ENCODE data around the gene THEMIS2. TPM values are rescaled to one million over a fixed set of nuclear protein-coding genes. Genes with fewer than 3 reads are reported as not detected.

THEMIS2 gene
- total and polyA plus RNA-seq, 2 of the 8 experiments (the other 6 are each of a cell fraction or from before 2014, with no cell fraction given) = 12.4 to 28.0 TPM

GRCh38 chr1:27931759-27932158, 59.4 kb downstream of the THEMIS2 start:
- H3K56ac ChIP-seq (replicated peaks; ENCODE audit: insufficient read length, low read depth, low read length) = no peak overlapping the region
- H3K4me3 ChIP-seq (ENCODE audit: extremely low read depth in 1 of 4, insufficient read depth in 2 of 4, low read depth in 3 of 4, low read length in 4 of 4) = no peak overlapping the region
- H2BK15ac ChIP-seq (ENCODE audit: low read length) = peak overlapping the region; percentile 95
- no peak overlapping the region for H3K14ac ChIP-seq (ENCODE audit: insufficient read length)
- no peak overlapping the region for H3K23ac ChIP-seq (ENCODE audit: insufficient read length)
- no peak overlapping the region for H4K91ac ChIP-seq (replicated peaks; ENCODE audit: insufficient read length, low read length)
- no peak overlapping the region for H3K27ac ChIP-seq (ENCODE audit: low read depth, low read length)
- H3K79me1 ChIP-seq (ENCODE audit: low read depth, low read length) = peaks cover 5% of the 10 kb centered on the region; the same call in 1 of the 2 replicates
- H2BK5ac ChIP-seq (ENCODE audit: low read depth, low read length) = no peak overlapping the region
- no peak overlapping the region for H2AK5ac ChIP-seq (ENCODE audit: low read depth, low read length)
- H4K8ac ChIP-seq (ENCODE audit: extremely low read depth, insufficient read depth, low read length) = no peak overlapping the region
- peaks cover 11% of the 10 kb centered on the region for H3K23me2 ChIP-seq (ENCODE audit: low read depth, low read length)
- H2AFZ ChIP-seq (ENCODE audit: low read length) = no peak overlapping the region
- H3K18ac ChIP-seq (ENCODE audit: extremely low read depth, low read length) = no peak overlapping the region; the same call in 1 of the 2 replicates
- H3K9ac ChIP-seq (replicated peaks in 1 of 4; ENCODE audit: extremely low read depth in 1 of 4, low read depth in 3 of 4, low read length in 3 of 4) = no peak overlapping the region
- no peak overlapping the region for H4K5ac ChIP-seq (ENCODE audit: insufficient read length, low read depth, low read length)
- H3K4me2 ChIP-seq (ENCODE audit: insufficient read depth in 1 of 2, low read depth in 2 of 2, low read length in 2 of 2) = no peak overlapping the region
- no peak overlapping the region for H3K4ac ChIP-seq (replicated peaks; ENCODE audit: insufficient read length, low read depth, low read length)
- no peaks in the 10 kb centered on the region for H3K36me3 ChIP-seq (ENCODE audit: control insufficient read depth in 2 of 4, insufficient read depth in 4 of 4, low read length in 3 of 4)
- H3K4me1 ChIP-seq (replicated peaks in 1 of 4; ENCODE audit: control insufficient read depth in 3 of 4, insufficient read depth in 4 of 4, low read length in 3 of 4) = peaks cover 6 to 12% (median 9%) of the 10 kb centered on the region in 4 experiments; a peak in 6 of 7 replicates
- no peaks in the 10 kb centered on the region for H3K9me3 ChIP-seq (ENCODE audit: insufficient read depth in 2 of 2, low read depth in 1 of 2, low read length in 1 of 2)
- H3K27me3 ChIP-seq (replicated peaks in 1 of 4; ENCODE audit: control insufficient read depth in 3 of 4, extremely low read depth in 1 of 4, insufficient read depth in 3 of 4, low read length in 3 of 4) = no peaks in the 10 kb centered on the region
- H2BK20ac ChIP-seq (ENCODE audit: low read length) = peak overlapping the region; percentile 11; the same call in 1 of the 2 replicates
- peaks cover 0 to 9% of the 10 kb centered on the region in 2 experiments; a peak in 3 of 4 replicates for H3K79me2 ChIP-seq (ENCODE audit: control insufficient read depth in 1 of 2, insufficient read depth in 2 of 2, low read length in 2 of 2)
- H2BK120ac ChIP-seq (replicated peaks; ENCODE audit: low read depth, low read length) = no peak overlapping the region
- no peak for FAIRE-seq
- no peak for DNase-seq (ENCODE audit: low read depth in 1 of 2, low spot score in 2 of 2)
- ChIA-PET CTCF (ENCODE audit: partially characterized antibody) (interaction anchor here (1.1 to 3.7 kb wide), 5 partner anchors 9 to 52 kb away, joined by 3 to 17 read pairs (median 5); no protein-coding TSS in a partner anchor), POLR2A (ENCODE audit: partially characterized antibody) (interaction anchor here (0.9 to 1.3 kb wide), 5 partner anchors 10 to 35 kb away, joined by 3 to 5 read pairs (median 3); partner anchors contain the start of gene XKR8)
- WGBS, 2 experiments (ENCODE audit: extremely low coverage in 1 of 2, insufficient coverage in 1 of 2, insufficient read length in 1 of 2, insufficient replicate concordance in 2 of 2, low coverage in 1 of 2, low lambda C conversion rate in 2 of 2, missing lambda C conversion rate in 1 of 2) = 94% methylated on average over 4 of the region's 4 CpGs; no CpG with 5 or more reads in 1 of the 2 experiments
- H4K20me1 ChIP-seq (replicated peaks in 1 of 2; ENCODE audit: control insufficient read depth in 1 of 2, insufficient read depth in 2 of 2, low read length in 2 of 2) = no peaks in the 10 kb centered on the region
- no peak for TF ChIP-seq EGR1 (IDR thresholded peaks at IDR 0.05; ENCODE audit: borderline replicate concordance, low read depth, low read length)
- H2BK12ac ChIP-seq (ENCODE audit: low read depth, low read length) = peak overlapping the region; percentile 90; the same call in 1 of the 2 replicates
